T-helper 1 cell treated with Interleukin-12 subunit alpha and Interleukin-12 subunit beta and Interleukin-4 antibody, amounts not matched to agents 30 ng/mL and 1 ng/mL, for 36 hours (primary cell): Measurements from ENCODE around the gene GDI1. TPM values are rescaled to one million over a fixed set of nuclear protein-coding genes. Genes with fewer than 3 reads are reported as not detected.

Experiments
- intact Hi-C: fragments of 100-400 bp; cut with micrococcal nuclease; formaldehyde crosslinking; loops from one replicate; pipeline ENCODE4 v1.15.1; 2024
- total RNA-seq: library from RNA; stranded (reverse); gene quantifications from 2 replicates; pipeline ENCODE4 v1.2.3, GENCODE V29; 2022

Gene GDI1
- total RNA-seq, 1 donor from 2014 or later, result 119 TPM

DNA sequence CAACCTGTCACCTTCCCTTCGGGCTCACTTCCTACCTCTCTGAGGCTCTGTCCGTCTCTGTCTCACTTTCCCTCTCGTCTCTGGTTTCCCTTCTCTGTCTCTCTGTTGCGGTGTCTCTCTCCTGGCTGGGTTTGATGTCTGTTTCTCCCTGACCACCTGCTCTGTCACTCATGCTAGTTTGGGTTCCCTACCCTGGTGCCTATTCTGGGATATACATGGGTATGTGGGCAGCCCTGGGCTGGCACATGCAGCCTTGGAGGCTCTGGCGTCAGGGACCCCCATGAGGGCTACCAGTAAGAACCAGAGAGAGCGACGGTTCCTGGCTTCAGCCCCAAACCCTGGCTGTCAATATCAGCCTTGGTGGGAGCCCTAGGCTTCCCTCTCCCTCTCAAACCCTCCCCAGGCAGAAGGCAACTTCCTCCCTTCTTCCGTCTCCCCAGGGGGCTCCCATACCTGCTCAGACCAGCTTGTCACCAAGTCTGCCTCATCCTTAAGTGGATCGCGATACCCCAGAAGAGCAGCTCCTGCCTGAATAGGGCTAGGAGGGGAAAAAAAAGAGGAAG lies 28.2 kb upstream of the GDI1 start:
- intact Hi-C loops, result no loop called here

DNA sequence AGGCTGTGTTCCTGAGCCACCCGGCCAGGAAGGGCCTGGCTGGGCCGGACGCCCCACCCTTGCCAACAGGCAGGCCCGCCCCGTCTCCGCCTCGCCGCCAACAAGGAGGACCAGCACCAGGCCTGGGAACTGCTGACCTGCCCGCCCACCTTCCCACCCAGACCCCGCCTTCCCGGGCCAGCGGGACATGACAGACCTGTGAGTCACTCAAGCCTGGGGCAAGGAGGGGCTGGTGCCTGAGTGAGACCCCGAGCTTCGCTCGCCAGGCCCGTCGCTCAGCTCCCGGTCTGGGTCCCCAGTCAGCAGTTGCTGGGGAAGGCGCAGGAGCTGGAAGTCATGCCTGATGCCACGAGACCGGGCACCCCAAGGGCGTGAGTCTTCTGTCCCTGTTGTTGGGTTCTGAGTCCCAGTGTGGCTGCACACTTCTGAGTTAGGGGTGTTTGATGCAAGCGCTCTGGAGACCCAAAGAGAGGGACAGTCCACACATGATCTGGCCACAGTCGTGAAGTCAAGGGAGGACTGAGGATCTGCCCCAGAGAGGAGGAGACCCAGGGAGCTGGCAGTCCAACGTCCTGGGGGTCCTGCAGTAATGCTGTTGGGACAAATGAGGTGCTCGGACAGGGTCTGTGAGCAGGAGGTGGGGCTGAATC lies 27.6 kb upstream of the GDI1 start, which contains the start of gene DNASE1L1:
DNASE1L1 (minus strand) TSS at position 33 of the 650 bp plus-strand sequence. CDS start 3,686 bp downstream, outside the sequence.
- intact Hi-C loops, result no loop called here

DNA sequence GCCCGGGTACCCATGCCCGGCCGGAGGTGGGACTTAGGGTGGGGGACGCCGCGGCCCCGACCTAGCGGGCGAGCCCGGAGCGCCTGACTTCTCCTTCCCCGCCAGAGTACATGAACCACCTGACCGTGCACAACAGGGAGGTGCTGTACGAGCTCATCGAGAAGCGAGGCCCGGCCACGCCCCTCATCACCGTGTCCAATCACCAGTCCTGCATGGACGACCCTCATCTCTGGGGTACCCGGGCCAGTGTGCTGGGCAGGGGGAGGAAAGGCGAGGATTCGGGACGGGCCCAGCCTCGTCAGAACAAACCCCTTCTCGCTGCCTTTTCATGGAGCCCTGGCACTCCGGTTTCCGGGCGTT lies 25.0 kb upstream of the GDI1 start:
- intact Hi-C loops, result loop anchor here (1.0 to 5.0 kb wide), 5 partner anchors 13 to 105 kb away; partner anchors contain the start of genes ATP6AP1, FAM3A and LAGE3

DNA sequence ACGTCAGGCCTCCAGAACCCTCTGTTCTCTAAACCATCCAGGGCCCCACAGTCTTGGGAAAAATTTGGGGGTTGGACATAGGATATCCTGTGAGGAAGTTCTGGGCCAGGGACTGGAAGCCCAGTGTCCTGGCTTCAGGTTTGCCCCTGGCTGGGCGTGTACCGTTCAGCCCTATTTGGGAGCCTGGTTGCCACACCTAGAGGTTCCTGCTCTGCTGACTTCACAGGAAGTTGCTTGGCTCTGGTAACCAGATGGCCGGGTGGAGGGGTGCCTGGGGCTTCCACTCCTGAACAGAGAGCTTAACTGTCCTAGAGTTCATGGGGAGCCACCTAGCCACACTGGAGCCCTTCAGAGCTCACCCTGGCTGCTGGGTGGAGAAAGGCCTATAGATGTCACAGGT lies 24.5 kb upstream of the GDI1 start:
- intact Hi-C loops, result loop anchor here (1.0 to 5.0 kb wide), 4 partner anchors 16 to 105 kb away; partner anchors contain the start of genes ATP6AP1, FAM3A and LAGE3

DNA sequence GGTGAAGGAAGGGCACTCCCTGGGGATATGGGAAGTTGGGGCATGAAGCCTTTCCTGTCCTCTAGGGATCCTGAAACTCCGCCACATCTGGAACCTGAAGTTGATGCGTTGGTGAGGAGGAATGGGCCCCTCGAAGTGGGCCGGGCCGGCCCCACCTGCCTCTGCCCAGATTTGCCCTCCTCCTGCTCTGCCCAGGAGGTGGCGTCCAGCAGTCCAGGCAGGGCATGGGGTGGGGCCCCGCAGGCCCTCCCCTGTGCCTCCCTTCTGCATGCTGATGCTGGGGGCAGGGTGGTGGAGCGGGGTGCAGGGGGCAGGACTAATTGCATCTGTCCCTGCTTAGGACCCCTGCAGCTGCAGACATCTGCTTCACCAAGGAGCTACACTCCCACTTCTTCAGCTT lies 23.8 kb upstream of the GDI1 start:
- intact Hi-C loops, result loop anchor here (5.0 kb wide), 1 partner anchor 104 kb away; the partner anchor contains the start of gene FAM3A

DNA sequence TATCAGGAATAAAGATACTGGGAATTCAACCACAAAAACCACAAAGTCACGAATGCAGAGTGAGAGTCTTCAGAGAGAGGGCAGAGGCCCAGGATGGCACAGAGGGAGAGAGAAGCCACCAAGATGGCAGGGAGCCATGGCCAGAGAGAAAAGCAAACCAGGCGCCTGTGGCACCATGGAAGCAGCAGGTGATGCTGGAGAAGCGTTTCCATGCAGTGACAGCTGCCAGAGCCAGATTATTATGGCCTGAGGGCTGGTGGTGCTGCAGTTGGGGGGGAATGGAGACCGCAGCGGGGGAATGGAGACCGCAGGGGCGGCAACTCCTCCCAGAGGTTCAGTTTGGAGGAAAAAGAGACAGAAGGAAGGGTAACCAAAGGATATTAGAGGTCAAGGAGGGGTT lies 19.8 kb upstream of the GDI1 start:
- intact Hi-C loops, result no loop called here

DNA sequence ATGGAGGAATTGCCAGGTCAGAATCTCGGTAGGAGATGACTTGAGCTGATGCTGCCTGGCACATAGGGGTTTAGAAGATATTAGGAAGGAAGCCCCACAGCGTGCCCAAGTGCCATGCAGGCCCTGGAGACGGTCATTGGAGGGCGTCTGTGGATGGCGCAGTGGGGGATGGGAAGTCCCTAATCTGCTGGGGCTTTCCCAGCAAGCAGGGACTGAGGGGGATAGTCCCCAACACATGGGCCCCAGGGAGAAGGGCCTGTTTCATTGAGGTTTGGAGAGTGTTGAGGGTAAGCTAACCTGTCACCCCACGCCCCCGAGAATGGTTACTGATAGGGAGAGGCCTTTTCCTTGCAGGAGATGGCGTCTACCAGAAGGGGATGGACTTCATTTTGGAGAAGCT lies 17.8 kb upstream of the GDI1 start:
- intact Hi-C loops, result no loop called here

DNA sequence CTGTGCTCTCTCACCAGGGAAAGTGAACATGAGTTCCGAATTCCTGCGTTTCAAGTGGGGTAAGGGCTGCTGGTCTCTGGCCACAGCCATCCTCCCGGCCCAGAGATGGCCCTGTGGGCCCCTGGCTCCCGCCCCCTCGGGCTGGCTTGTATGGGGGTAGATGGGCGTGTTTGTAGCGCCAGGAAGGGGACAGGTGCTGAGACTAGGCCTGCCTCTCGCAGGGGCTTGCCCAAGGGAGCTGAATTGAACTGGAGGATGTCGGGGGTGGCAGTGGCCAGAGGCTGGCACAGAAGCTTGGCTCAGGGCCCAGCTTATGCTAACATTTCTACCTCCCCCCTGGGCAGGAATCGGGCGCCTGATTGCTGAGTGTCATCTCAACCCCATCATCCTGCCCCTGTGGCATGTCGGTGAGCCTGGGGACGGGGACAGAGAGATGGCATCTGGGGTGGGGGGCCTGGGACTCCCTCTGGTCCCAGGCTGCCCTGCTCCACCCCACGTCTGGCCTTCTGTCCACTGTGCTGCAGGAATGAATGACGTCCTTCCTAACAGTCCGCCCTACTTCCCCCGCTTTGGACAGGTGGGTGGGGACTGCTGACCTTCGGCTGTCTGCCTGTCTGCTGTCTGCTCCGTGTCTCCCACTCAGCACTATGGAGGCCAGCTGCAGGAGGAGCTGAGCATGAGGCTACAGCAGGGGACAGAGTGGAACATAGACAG lies 17.1 kb upstream of the GDI1 start:
- intact Hi-C loops, result no loop called here

DNA sequence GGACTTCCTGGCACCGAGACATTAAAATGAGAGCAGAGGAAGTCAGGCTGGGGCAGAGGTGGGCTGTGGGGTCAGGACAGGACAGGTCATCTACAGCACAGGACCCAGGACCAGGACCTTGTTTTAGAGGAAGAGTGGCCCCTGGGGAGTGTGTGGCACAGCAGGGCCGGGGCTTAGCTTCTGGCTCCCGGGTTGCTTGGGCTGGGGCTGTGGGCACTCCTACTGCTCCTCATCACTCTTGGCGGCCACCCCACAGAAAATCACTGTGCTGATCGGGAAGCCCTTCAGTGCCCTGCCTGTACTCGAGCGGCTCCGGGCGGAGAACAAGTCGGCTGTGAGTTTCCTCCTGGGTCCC lies 16.6 kb upstream of the GDI1 start:
- intact Hi-C loops, result no loop called here

DNA sequence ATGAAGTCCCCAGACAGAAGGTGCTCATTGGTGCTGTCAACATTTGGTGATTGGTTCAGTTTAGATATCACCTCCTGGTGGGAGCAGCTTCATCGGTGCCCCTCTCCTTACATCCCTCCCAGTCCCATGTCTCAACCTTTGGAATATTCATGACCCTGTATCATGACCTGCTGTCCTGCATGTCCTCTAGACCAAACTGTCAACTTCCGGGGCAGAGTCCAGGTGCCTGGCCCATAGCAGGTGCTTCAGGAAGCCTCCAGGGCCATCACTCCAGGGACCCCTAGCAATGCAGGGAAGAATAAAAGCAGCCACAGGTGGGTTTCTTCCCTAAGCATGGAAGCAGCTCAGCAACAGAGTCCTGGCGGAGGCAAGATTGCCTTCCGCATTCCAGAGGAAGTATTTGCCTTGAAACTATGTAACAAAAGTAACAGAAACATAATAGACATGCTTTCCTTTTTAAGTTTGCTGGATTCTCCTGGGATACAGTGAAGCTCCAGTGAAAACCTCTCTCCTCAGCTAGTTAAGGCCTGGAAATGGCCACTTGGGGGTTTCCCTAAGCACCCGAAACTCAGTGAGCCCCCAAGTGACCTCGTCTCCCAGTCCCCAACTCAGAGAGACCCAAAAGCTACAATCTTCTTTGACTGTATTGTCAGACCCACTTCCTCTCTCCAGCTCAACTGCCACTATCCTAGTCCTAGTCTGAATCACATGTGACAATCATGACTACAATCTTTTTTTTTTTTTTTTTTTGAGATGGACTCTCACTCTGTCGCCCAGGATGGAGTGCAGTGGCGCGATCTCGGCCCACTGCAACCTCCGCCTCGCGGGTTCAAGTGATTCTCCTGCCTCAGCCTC lies 9.8 kb upstream of the GDI1 start:
- intact Hi-C loops, result no loop called here

DNA sequence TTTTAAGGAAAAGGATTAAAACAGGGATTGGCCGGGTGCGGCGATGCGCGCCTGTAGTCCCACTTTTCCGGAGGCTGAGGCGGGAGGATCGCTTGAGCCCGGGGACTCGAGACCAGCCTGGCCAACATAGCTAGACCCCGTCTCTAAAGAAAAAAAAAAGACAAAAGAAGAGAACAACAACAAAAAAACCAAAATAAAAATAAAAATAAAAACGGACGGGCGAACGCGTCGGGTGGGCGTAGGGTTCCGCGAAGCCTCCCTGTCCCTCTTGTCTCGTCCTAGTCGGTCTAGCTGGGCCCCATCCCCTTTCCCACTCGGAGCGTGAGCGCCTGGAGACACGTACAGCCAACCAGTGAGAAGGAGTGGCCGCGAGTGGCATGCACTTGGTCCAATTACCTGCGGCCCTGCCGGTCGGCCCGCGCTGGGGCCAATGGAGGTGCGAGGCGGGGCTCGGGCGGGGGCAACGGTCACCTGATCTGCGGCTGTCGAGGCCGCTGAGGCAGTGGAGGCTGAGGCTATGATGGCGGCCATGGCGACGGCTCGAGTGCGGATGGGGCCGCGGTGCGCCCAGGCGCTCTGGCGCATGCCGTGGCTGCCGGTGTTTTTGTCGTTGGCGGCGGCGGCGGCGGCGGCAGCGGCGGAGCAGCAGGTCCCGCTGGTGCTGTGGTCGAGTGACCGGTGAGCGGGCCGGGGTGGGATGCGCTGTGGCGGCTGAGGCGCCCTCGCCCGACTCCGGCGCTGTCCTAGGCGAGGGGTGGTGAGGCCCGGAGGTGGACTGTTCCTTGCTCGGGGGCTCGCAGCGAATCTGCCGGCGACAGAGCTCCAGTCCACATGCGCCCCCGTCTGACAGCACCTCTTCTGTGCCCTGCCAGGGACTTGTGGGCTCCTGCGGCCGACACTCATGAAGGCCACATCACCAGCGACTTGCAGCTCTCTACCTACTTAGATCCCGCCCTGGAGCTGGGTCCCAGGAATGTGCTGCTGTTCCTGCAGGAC lies 8.5 kb upstream of the GDI1 start, which contains the start of gene ATP6AP1:
ATP6AP1 (plus strand) TSS at position 502 of the 996 bp plus-strand sequence; CDS start at position 518, 16 bp downstream.
- intact Hi-C loops, result loop anchor here (1.0 kb wide), 4 partner anchors 8 to 88 kb away; partner anchors contain the start of genes FAM3A and SLC10A3

DNA sequence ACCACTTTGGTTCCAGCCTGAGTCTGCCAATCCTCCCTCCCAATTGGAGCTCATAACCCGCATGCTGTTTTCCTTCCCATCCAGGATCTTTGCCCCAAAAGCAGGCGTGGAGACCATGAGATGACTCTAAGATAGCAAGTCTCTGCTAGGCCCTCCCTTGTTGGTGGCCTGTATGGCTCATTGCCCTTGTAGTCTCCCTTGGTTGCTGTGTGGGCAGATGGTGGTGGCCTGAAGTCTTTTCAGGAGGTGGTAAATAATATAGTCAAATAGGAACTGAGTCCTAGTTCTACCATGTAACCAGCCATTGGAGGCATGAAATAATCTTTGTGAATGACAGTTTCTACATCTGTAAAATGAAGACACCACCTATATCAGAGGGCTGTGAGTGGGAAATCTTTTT lies 7.2 kb upstream of the GDI1 start:
- intact Hi-C loops, result no loop called here

DNA sequence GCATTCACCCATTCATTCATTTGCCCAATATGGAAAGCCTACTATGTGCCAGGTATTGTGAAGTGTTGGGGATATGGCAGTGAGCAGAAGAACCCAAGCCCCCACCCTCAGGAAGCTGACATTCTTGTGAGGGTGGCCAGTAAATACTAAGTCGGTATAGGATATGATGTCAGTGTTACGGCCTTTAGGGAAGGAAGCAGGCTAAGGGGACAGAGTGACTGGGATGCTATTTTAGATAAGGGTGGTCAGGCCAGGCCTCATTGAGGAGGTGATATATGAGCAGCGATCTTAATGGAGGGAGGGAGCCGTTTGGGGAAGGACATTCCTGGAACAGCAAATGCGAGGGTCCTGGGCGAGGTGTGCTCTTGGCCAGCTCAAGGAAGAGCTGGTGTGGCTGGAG lies 6.5 kb upstream of the GDI1 start:
- intact Hi-C loops, result no loop called here

DNA sequence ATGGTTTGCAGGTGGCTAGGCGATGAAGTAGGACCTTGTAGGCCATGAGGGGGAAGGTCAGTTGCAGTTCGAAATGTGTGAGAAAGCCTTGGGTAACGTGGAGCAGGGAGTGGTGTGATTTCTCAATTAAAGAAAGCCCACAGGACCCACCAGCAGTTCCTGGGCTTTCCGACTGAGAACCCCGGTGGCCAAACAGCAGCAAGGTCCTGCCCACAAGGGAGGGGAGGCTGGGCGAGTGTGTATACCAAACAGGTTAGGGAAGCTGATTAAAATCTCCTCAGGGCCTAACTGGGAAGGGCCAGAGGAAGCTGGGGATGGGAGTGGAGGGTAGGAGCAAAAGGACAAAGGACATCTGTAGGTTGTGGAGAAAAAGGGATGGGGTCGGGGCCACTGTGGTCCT lies 6.0 kb upstream of the GDI1 start:
- intact Hi-C loops, result no loop called here

DNA sequence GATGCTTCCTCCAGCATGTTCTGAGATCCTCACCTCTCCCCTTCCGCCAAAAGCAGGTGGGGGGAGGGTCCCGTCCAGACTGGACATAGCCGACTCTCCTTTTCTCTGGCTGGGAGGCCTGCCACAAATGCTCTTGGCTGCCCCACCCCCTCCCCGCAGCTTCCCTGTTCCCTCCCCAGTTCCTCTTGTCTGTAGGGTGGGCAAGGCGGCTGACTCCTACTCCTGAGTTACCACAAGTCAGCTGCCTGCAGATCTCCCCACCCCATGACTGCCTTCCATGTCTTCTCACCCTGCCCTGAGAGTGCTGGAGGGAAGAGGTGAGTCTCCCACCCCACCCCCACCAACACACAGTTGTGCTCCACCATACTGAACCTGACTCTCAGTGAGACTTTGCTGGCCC lies 5.6 kb upstream of the GDI1 start:
- intact Hi-C loops, result no loop called here

DNA sequence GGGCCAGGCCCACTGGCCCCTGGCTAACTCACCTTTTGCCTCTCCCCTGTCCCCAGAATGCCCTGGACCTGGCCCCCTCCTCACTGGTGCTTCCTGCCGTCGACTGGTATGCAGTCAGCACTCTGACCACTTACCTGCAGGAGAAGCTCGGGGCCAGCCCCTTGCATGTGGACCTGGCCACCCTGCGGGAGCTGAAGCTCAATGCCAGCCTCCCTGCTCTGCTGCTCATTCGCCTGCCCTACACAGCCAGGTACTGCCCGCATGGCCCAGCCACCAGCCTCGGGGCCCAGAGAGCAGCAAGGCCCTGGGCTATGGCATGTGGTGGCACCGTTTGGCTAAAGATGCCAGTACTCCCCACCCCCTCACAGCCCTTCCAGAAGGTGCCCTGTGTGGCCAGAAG lies 4.7 kb upstream of the GDI1 start:
- intact Hi-C loops, result no loop called here

DNA sequence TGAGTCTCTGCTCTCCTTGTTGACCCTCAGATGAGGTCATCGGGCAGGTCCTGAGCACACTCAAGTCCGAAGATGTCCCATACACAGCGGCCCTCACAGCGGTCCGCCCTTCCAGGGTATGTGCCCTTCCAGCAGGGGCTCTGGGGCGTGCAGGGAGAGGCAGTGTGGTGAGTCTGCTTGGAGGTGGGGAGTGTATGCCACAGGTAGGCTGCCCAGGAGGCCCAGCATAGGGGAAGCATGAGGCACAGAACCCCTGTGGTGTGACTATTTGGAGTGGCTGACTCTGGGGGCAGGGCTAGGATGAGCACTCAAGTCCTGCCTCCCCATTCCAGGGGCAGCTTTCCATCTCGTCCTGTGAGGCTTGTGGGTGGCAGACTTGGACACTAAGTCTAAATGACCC lies 3.3 kb upstream of the GDI1 start:
- intact Hi-C loops, result no loop called here

DNA sequence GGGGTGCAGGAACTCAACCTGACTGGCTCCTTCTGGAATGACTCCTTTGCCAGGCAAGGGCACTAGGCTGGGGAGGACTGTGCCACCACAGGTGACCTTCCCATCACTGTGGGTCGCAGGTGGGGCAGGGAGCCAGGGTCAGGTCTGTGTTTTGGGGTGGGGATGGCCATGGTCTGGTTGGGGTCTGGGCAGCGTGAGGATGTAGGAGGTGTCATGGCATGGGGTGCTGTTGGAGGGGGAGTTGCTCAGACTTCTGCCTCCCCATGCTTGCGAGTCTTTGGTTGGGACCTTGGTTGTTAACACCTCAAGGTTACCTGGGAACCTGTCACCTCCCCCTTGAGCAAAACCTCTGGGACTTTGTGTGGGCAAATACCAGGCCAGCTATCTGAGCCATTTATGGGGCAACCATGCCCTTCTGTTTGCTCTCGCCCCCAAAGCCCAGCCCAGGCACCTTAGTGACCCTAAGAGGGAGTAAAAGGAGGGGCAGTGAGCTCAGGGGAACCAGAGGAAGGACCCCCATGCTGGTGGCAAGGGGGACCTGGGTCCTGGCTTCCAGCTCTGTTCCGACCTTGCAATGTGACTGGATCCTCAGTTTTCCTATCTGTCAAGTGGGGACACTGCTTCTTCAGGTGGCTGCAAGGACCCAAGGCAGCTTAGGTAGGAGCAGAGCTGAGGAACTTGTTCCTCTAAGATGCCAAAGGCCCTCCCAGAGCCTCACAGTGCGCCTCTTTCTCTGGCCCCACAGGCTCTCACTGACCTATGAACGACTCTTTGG lies 2.4 kb upstream of the GDI1 start:
- intact Hi-C loops, result loop anchor here (5.0 kb wide), 1 partner anchor 37 kb away; the partner anchor contains the start of gene RPL10

DNA sequence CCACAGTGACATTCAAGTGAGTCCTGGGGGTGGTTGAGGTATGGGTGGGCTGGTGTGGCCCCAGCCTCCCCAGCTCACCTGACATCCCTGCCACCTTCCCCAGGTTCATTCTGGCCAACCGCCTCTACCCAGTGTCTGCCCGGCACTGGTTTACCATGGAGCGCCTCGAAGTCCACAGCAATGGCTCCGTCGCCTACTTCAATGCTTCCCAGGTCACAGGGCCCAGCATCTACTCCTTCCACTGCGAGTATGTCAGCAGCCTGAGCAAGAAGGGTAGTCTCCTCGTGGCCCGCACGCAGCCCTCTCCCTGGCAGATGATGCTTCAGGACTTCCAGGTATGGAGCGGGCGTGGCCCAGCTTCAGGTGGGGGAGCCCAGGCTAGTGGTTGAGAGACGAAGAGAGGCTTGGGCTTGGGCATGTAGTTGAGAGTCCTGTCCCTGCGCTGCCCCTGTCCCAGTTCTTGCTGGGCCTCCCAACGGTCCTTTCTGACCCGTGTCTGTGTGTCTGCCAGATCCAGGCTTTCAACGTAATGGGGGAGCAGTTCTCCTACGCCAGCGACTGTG lies 1.7 kb upstream of the GDI1 start:
- intact Hi-C loops, result loop anchor here (5.0 kb wide), 1 partner anchor 38 kb away; the partner anchor contains the start of gene RPL10
